Occipital lobe (tissue), 2 donors: ENCODE results near the gene PIK3R4. TPM values are rescaled to one million over a fixed set of nuclear protein-coding genes. Genes with fewer than 3 reads are reported as not detected.

Experiments used
- DNase-seq: peaks from one replicate; lab custom pipeline; 2025; lab: John Stamatoyannopoulos, UW
- total RNA-seq: library from RNA; depleted of rRNA; stranded (reverse); fragments of >200 nt; gene quantifications from one replicate; pipeline ENCODE4 v1.2.3, GENCODE V29; 2014

The PIK3R4 gene
- total RNA-seq, 1 donor from 2014 or later, result 31.0 TPM

DNA sequence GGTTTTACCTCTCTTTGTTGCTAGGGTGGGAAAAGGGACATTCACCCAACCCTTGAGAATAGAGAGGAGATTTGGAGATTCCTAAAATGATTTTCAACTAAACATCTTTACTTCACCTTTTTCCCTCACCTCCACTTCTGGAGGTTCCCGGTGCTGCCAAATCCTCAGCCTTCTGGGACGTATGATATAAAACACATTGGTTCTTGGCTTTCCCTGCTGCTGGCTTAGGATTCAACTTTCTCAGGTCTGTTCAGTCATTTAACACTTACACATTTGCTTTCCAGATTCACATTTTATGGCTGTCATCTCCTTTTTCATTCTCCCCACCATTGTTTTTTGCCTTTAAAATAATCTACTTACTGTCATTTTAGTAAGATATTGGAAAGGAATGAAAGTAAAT lies 106.6 kb downstream of the PIK3R4 start:
- no peak for DNase-seq

DNA sequence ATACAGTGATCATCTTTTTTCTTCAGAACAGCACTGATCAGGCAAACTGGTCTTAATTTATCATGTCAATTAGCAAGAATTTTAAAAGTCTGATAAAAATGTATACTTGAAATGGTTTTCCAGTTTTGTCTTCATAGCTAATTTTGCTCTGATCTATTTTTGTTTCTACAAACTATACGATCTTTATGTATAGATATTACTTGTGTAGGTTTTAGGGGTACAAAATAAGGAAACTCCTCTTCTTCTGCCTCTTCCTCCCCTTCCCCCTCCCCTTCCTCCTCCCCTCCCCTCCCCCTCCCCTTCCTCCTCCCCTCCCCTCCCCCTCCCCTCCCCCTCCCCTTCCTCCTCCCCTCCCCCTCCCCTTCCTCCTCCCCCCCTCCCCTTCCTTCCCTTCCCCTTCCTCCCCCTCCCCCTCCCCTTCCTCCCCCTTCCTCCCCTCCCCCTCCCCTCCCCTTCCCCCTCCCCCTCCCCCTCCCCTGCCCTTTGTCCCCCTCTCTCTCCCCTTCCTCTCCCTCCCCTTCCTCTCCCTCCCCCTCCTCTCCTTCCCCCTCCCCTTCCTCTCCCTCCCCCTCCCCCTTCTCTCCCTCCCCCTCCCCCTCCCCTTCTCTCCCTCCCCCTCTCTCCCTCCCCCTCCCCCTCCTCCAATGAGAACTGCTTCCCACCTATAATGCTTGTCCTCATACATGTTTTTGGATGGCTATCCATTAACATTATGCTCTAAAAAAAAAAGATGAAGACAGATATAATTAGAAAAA lies 110.0 kb downstream of the PIK3R4 start:
- no peak for DNase-seq

DNA sequence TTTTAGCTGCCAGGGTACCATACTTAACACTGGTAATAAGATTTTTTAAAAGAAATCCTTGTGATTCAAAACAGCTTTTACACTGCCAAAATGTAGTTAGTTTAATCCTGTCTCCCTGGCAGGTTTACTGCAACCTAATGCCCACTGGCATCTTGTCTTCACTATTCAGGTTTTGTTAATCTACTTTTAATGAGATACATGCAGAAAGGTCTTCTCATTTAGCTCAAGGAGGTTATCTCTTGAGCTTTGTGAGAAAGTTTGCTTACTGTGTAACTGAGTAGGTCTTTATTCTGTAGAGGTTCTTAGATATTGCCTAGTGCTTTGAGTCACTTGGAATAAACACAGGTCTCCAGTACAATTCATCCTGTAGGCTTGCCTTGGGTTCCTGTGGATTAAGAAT lies 110.7 kb downstream of the PIK3R4 start:
- no peak for DNase-seq

DNA sequence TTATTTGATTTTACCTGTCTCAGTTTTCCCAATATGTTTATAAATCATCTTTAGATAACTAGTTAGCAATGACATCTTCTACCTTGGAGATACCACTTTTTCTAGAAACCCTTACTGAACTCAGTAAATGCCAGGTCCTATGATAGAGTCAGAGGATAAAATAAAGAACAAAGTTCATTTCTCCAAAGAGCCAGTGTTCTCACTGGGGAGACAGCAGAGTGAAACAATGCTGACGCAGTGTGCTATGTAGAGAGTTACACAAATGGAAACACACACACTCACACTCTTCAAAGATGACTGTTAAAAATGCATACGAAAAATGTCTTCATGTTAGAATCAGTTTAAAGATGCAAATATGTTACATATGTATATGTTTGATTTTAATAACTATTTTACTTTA lies 111.3 kb downstream of the PIK3R4 start:
- DNase-seq, result no peak

Other genes starting within 250 kb of the PIK3R4 start
- 0.31 TPM for gene COL6A6, start 229.7 kb downstream of the PIK3R4 start, total RNA-seq
- gene ATP2C1, start 147.3 kb upstream of the PIK3R4 start, total RNA-seq, result 183 TPM